Renal pelvis (tissue), 4 donors: Measurements from ENCODE around the gene FGF2. TPM values are rescaled to one million over a fixed set of nuclear protein-coding genes. Genes with fewer than 3 reads are reported as not detected.
A peak's percentile ranks its signal among the peaks of the same experiment; 100 is the strongest.
"Not testable (repeated sequence)": the region's sequence is repeated elsewhere in the genome, so short reads cannot be mapped to it uniquely, and the experiment has no call there.

Source experiments
- DNase-seq: peaks from one replicate; pipeline ENCODE4 v3.0.0-alpha.2; 2013
- polyA plus RNA-seq, 3 donors: library from polyadenylated mRNA; unstranded; fragments of 120-200 nt; gene quantifications; one replicate each; pipeline ENCODE4 v1.2.1, GENCODE V29; 2013; ENCODE audit not compliant: insufficient read length in 3 of 3

Gene FGF2
- polyA plus RNA-seq, 3 donors = 6.3 to 8.0 (median 7.9) TPM

GRCh38 chr4:122920473-122920872 is 93.8 kb downstream of the FGF2 start:
- DNase-seq = no peak

- no peak for DNase-seq
Measured at GRCh38 chr4:122921300-122921699, 94.7 kb downstream of the FGF2 start.

- peak; percentile 67 for DNase-seq
Measured at GRCh38 chr4:122921971-122922876, 95.6 kb downstream of the FGF2 start, which contains the start of gene NUDT6. Gene NUDT6 (minus strand): TSS chr4:122922597. CDS start chr4:122922572, 25 bp downstream.

GRCh38 chr4:122922877-122923511 is 96.4 kb downstream of the FGF2 start:
- peak; percentile 89 for DNase-seq

- no peak for DNase-seq
Measured at GRCh38 chr4:122928930-122929329, 102.3 kb downstream of the FGF2 start.

- no peak for DNase-seq
Measured at GRCh38 chr4:122930862-122931261, 104.2 kb downstream of the FGF2 start.

GRCh38 chr4:122932763-122933162 is 106.1 kb downstream of the FGF2 start:
- DNase-seq = no peak

- DNase-seq = not testable (repeated sequence)
Measured at GRCh38 chr4:122945136-122945535, 118.5 kb downstream of the FGF2 start.

- DNase-seq = no peak
Measured at GRCh38 chr4:122946142-122946541, 119.5 kb downstream of the FGF2 start.

Other genes starting within 250 kb of the FGF2 start
- gene IL21, start 205.8 kb upstream of the FGF2 start, polyA plus RNA-seq = not detected
- gene BBS12, start 94.1 kb upstream of the FGF2 start, polyA plus RNA-seq = 10 to 100 TPM; 13.3 to 15.7 (median 14.8) TPM
- 10 to 100 TPM; 14.6 to 23.6 (median 21.0) TPM for gene NUDT6, start 95.8 kb downstream of the FGF2 start, polyA plus RNA-seq